HG03280 (cell line): ENCODE data around the gene GALNT6.
"Not testable (repeated sequence)": the region's sequence is repeated elsewhere in the genome, so short reads cannot be mapped to it uniquely, and the experiment has no call there.

Experiments
- ATAC-seq: cut with Tn5 transposase; IDR thresholded peaks from one replicate; pipeline ENCODE4 v1.9.1; 2021; ENCODE audit warnings: mild to moderate bottlenecking, moderate library complexity; ENCODE audit not compliant: unreplicated experiment

GALNT6 gene

GRCh38 chr12:51360315-51360714, 30.9 kb downstream of the GALNT6 start:
- ATAC-seq: no peak

DNA sequence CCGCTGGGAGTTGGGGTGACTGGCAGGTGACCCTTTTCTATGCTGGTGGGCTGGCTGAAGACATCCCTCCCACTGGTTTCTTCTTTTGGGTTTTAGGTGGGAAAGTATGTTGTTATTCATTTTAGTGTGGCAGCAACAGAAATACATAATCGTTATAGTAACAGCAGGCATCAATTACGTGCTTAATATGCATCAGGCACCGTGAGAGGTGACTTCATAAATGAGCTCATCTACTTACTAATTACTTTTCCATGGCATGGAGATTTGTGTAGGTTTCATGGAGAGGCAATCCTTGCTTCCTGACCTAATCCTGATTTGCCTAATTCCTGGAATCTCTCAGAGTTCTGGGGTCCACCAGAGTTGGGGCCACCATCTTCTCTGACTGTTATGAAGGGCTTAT, 31.4 kb downstream of the GALNT6 start:
- no peak for ATAC-seq

DNA sequence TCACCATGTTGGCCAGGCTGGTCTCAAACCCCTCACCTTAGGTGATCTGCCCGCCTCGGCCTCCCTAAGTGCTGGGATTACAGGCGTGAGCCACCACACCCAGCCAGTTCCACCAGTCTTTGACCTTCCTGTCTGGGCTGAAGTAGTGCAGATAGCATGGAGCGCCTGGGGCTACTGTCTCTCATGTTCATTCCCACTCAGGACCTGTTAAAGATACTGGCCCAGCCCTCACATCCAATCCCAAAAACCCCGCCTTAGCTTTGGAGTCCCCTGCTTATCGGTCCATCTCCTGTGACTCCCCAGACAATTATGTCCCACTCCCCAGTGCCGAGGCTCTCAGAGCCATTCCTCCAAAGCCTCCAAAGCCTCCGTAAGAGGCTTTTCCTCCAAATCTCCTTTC, 32.7 kb downstream of the GALNT6 start:
- no peak for ATAC-seq

DNA sequence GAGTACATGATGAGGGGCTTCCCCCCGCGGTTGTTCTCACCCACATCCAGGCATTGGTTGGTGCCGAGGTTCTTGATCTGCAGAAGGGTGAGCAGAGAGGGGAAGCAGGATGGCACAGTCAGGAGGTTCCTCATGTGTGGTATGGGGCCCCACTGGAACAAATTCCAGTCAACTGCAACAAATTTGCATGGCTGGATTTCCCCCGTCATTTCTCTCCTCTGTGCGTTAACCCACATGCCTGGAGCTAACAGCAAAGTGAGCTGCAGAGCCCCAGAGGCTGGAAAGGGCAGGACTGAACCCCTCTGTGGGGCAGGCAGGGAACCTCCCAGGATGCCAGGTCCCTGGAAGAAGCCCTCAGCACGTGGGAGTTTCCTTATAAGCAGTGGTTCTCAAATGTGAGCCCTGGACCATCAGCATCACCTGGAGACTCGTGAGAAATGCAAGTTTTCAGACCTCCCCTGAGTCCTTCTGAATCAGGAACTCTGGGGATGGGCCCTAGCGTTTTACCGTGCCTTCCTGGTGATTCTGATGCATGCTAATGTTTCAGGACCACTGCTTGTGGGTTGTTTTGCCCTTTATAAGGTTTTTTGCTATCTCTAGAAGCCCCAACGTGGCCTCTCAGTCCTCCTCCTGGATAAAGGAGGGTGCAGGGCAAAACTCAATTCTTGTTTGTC, 33.7 kb downstream of the GALNT6 start:
- ATAC-seq: no peak

- no peak for ATAC-seq
Observed at GRCh38 chr12:51351913-51352532, 39.2 kb downstream of the GALNT6 start.

- no peak for ATAC-seq
Observed at GRCh38 chr12:51349026-51349425, 42.2 kb downstream of the GALNT6 start.

- no peak for ATAC-seq
Observed at GRCh38 chr12:51348116-51348515, 43.1 kb downstream of the GALNT6 start.

- no peak for ATAC-seq
Observed at GRCh38 chr12:51346581-51346980, 44.6 kb downstream of the GALNT6 start, which contains the start of gene CELA1. Gene CELA1, minus strand, starts transcription at chr12:51346679. Its CDS starts 41 bp downstream, at chr12:51346638.

GRCh38 chr12:51345681-51346080, 45.5 kb downstream of the GALNT6 start:
- ATAC-seq: no peak

GRCh38 chr12:51343201-51343600, 48.0 kb downstream of the GALNT6 start:
- no peak for ATAC-seq

GRCh38 chr12:51342416-51342815, 48.8 kb downstream of the GALNT6 start:
- no peak for ATAC-seq

DNA sequence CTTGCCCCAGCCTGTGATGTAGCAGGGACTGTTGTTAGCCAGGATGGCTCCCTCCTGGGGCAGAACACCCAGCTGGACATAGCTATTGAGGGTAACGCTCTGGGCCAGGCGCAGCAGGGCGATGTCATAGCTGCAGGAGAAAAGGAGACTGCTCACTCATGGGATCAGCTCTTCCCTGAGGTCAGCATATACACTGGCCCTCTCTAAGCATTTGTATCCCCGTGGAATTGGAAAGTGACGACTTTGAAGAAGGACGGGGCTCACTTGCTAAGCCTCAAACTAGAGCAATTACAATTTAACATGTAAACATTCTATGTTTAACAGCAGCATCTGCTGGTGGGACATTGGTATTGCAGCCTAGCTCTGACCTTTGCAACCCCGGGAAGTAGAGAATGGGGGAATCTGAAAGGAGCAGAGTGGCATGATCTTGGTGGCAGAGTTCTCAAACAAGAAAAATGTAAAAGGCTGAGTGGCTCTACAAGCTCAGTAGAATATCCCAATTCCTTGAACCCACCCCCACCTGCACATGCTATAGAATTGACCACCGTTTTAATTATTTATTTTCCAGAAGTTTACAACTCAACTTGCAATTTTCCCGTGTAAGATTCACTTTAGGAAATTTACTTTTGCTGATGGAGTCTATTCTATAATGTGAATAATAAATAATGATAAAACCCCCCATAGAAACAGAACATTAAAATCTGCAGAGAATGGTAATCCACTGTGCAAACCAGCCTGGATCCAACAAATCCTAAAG, 49.8 kb downstream of the GALNT6 start:
- no peak for ATAC-seq

GRCh38 chr12:51339750-51340149, 51.5 kb downstream of the GALNT6 start:
- no peak for ATAC-seq

GRCh38 chr12:51337336-51337735, 53.9 kb downstream of the GALNT6 start:
- ATAC-seq: not testable (repeated sequence)

GRCh38 chr12:51335931-51336330, 55.3 kb downstream of the GALNT6 start:
- ATAC-seq: no peak

- no peak for ATAC-seq
Observed at GRCh38 chr12:51334764-51335163, 56.4 kb downstream of the GALNT6 start.

- no peak for ATAC-seq
Observed at GRCh38 chr12:51333536-51333935, 57.7 kb downstream of the GALNT6 start.

DNA sequence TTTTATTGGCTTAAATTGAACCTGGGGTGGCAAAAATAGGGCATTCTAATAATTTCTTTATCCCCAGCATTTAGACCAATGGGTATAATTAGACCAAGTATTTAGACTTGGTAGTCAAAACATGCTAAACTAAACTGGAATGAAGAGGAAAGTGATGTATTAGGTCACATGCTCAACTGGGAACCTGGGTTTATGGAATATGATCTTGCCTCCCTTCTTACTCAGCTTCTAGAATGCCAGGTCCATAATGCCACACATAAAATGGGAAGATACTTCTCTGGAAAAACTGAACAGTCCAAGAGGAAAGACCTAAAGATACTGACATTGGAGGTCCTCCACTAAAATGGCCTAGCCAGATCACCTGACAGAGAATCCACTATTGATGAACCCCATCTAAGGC, 61.0 kb downstream of the GALNT6 start:
- no peak for ATAC-seq

- ATAC-seq: no peak
Observed at GRCh38 chr12:51329742-51330141, 61.5 kb downstream of the GALNT6 start.

GRCh38 chr12:51328587-51328986, 62.6 kb downstream of the GALNT6 start:
- ATAC-seq: no peak

DNA sequence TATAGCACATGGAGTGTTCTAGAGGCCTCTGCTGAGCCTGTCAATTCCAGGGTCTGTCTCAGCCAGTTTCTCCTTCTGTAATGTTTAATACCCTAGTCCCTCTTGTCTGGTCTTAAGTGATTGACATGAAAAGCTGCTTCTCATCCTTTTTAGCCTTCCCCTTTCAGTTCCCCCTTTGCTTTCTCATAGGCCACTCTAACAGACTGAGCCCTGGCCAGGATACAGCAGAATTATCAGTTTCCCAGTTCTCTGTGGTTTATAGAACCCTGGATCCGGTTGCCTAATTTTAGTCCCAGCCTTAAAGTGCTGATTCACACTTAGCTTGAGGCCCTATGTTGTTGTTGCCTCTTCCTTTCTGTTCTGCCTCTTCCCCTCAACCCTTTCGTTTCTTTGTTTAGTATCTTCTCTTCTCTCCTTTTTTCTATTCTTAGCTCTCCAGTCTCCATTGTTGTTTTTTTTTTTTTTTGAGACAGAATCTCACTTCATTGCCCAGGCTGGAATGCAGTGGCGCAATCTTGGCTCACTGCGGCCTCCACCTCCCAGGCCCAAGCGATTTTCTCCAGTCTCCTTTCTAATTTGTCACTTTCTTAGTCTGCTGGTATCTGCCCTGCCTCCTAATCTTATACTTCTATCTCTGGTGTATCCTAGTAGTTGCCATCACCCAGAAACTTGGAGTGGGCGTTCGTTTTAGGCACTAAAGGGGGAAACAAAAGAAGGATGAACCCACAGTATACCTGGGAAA, 64.3 kb downstream of the GALNT6 start:
- ATAC-seq: no peak
